RWPE2 (cell line): ENCODE results near the gene OBSCN.

ENCODE experiments used
- ATAC-seq: fragments of 200-7000 bp; cut with Tn5 transposase; 3 replicates; pipeline ENCODE4 v1.9.1; 2021; ENCODE audit warnings: low read depth
- DNase-seq: peaks from one replicate; pipeline ENCODE4 v3.0.0-alpha.2; 2020; ENCODE audit warnings: low spot score
- H3K27ac ChIP-seq: fragments of 450-650 bp; 2 replicates; pipeline ENCODE4 v1.5.1; 2017; ENCODE audit warnings: mild to moderate bottlenecking; ENCODE audit not compliant: poor library complexity, severe bottlenecking
- H3K27me3 ChIP-seq: fragments of 250-450 bp; sonication (Bioruptor Pico); 2 replicates; pipeline ENCODE4 v1.5.1; 2021; ENCODE audit warnings: mild to moderate bottlenecking, moderate library complexity; ENCODE audit not compliant: insufficient read depth, poor library complexity, severe bottlenecking
- H3K36me3 ChIP-seq: fragments of 250-450 bp; sonication (Bioruptor Pico); 2 replicates; pipeline ENCODE4 v1.5.1; 2020; ENCODE audit warnings: low read depth, mild to moderate bottlenecking, moderate library complexity
- H3K4me1 ChIP-seq: fragments of 250-450 bp; sonication (Bioruptor Pico); 2 replicates; pipeline ENCODE4 v1.5.1; 2021; ENCODE audit warnings: mild to moderate bottlenecking, moderate library complexity; ENCODE audit not compliant: insufficient read depth, poor library complexity, severe bottlenecking
- H3K4me3 ChIP-seq: fragments of 250-450 bp; sonication (Bioruptor Pico); 2 replicates; pipeline ENCODE4 v1.5.1; 2021; ENCODE audit warnings: mild to moderate bottlenecking, moderate library complexity; ENCODE audit not compliant: severe bottlenecking
- H3K9me3 ChIP-seq: fragments of 250-450 bp; sonication (Bioruptor Pico); 2 replicates; pipeline ENCODE4 v1.5.1; 2021; ENCODE audit warnings: mild to moderate bottlenecking, moderate library complexity; ENCODE audit not compliant: severe bottlenecking
- TF ChIP-seq, protein P1 (sequence below): fragments of 450-650 bp; IDR thresholded peaks from one replicate; pipeline ENCODE4 v1.5.1; 2017; ENCODE audit warnings: mild to moderate bottlenecking, moderate library complexity; ENCODE audit not compliant: poor library complexity, severe bottlenecking

Gene OBSCN

DNA sequence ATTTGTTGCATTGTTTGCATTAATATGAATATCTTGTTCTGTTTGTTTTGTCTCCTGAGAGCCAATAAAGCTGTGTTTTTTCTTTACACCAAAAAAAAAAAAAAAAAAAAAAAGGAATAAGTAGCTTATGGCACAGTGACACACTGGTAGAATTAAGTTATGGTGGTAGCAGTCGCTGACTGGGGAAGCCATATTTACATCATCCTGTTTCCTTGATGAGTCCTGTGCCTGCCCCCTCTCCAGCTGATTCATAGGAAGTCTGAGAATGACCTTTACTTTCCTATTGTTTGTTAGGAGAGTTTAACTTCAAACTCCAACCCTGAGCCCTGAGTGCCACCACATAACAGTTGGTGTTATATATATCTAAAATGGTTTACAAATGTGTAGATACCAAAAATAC, 62.2 kb downstream of the OBSCN start:
- Histone ChIP-seq H3K36me3 (no peaks in the 10 kb centered on the region), H3K9me3 (no peaks in the 10 kb centered on the region), H3K4me1 (no peaks in the 10 kb centered on the region), H3K4me3 (no peak overlapping the region), H3K27me3 (no peaks in the 10 kb centered on the region), H3K27ac (no peak overlapping the region)
- DNase-seq (no peak), ATAC-seq (no peak)
- TF ChIP-seq, protein P1, sequence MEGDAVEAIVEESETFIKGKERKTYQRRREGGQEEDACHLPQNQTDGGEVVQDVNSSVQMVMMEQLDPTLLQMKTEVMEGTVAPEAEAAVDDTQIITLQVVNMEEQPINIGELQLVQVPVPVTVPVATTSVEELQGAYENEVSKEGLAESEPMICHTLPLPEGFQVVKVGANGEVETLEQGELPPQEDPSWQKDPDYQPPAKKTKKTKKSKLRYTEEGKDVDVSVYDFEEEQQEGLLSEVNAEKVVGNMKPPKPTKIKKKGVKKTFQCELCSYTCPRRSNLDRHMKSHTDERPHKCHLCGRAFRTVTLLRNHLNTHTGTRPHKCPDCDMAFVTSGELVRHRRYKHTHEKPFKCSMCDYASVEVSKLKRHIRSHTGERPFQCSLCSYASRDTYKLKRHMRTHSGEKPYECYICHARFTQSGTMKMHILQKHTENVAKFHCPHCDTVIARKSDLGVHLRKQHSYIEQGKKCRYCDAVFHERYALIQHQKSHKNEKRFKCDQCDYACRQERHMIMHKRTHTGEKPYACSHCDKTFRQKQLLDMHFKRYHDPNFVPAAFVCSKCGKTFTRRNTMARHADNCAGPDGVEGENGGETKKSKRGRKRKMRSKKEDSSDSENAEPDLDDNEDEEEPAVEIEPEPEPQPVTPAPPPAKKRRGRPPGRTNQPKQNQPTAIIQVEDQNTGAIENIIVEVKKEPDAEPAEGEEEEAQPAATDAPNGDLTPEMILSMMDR, result no peak

DNA sequence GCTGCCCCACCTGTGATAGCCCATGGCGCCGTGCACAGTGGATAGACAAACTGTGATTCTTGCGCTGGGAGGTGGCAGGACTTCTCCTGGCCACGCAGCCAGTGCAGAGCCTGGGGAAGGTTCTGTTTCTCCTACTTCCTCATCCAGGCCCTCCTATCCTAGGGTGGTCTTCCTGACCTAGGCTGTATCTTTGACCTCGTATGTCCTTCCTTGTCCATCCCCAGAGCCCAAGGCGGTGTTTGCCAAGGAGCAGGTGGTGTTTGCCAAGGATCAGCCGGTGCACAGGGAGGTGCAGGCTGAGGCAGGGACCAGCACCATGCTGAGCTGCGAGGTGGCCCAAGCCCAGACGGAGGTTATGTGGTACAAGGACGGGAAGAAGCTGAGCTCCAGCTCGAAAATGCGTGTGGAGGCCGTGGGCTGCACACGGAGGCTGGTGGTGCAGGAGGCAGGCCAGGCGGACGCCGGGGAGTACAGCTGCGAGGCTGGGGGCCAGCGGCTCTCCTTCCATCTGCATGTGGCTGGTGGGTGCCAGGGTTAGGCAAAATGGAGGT, 63.9 kb downstream of the OBSCN start:
- Histone ChIP-seq H3K27ac (no peak overlapping the region), H3K27me3 (no peaks in the 10 kb centered on the region), H3K9me3 (no peaks in the 10 kb centered on the region), H3K4me1 (no peaks in the 10 kb centered on the region), H3K36me3 (no peaks in the 10 kb centered on the region), H3K4me3 (no peak overlapping the region)
- ATAC-seq (no peak), DNase-seq (no peak)
- TF ChIP-seq, protein P1, result no peak

DNA sequence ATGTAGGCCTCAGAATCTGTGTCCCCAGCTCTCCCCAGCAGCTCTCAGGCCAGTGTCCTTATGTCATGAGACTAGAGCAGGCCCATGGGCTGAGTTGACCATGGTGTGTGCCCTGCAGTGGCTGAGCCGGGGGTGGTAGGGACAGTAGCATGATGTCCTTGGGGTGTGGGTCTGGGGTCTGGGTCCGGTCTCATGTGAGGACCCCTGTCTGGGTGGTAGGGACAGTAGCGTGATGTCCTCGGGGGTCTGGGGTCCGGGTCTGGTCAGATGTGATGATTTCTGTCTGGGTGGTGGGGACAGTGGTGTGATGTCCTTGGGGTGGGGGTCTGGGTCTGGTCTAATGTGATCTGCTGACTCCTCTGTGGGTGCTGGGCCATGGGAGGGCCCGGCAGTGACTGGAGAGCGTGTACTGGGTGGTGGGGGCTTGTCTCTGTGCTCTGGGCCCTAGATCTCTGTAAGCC, 64.5 kb downstream of the OBSCN start:
- TF ChIP-seq, protein P1, result no peak
- no peaks in the 10 kb centered on the region for H3K27me3 ChIP-seq
- no peak overlapping the region for H3K4me3 ChIP-seq
- no peaks in the 10 kb centered on the region for H3K36me3 ChIP-seq
- H3K9me3 ChIP-seq, result no peaks in the 10 kb centered on the region
- no peaks in the 10 kb centered on the region for H3K4me1 ChIP-seq
- no peak for ATAC-seq
- no peak overlapping the region for H3K27ac ChIP-seq
- no peak for DNase-seq

DNA sequence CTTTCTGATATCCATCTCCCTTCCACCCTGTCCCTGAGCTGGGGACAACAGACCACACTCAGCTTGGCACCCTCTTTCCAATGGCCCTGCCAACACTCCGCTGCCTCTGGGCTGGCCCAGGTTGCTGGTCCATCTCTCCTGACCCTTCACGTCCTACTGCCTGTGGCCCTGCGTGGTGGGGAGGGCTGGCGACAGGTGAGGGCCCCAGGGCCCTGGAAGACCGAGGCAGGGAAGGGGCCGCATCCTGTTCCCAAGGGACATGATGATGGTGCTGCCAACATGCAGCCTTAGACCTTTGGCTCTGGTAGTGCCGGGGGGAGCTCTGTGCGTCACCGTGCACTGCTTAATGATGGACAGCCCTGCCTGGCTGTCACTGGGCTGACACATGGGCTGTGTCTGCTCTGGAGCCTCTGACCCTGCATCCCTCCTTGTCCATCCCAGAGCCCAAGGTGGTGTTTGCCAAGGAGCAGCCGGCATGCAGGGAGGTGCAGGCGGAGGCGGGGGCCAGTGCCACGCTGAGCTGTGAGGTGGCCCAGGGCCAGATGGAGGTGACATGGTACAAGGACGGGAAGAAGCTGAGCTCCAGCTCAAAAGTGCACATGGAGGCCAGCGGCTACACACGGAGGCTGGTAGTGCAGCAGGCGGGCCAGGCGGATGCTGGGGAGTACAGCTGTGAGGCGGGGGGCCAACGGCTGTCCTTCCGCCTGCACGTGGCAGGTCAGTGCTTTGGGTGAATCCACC, 65.2 kb downstream of the OBSCN start:
- no peaks in the 10 kb centered on the region for H3K27me3 ChIP-seq
- no peaks in the 10 kb centered on the region for H3K36me3 ChIP-seq
- no peak for ATAC-seq
- H3K4me1 ChIP-seq, result no peaks in the 10 kb centered on the region
- H3K9me3 ChIP-seq, result no peaks in the 10 kb centered on the region
- no peak overlapping the region for H3K4me3 ChIP-seq
- DNase-seq, result no peak
- no peak overlapping the region for H3K27ac ChIP-seq
- TF ChIP-seq, protein P1, result no peak

DNA sequence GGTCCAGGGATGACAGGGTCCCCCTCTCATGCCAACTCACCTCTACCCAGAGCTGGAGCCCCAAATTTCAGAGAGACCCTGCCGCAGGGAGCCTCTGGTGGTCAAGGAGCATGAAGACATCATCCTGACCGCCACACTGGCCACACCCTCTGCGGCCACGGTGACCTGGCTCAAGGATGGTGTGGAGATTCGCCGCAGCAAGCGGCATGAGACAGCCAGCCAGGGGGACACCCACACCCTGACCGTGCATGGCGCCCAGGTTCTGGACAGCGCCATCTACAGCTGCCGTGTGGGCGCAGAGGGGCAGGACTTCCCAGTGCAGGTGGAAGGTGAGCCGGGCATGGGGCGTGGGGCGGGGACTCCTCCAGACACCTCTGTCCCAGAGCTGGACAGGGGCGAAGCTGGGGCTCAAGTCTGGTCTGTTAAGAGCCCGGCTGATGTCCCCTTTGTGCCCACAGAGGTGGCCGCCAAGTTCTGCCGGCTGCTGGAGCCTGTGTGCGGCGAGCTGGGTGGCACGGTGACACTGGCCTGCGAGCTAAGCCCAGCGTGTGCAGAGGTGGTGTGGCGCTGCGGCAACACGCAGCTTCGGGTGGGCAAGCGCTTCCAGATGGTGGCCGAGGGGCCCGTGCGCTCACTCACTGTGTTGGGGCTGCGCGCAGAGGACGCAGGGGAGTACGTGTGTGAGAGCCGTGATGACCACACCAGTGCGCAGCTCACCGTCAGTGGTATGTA, 66.0 kb downstream of the OBSCN start:
- TF ChIP-seq, protein P1, result no peak
- Histone ChIP-seq H3K27ac (no peak overlapping the region), H3K9me3 (no peaks in the 10 kb centered on the region), H3K27me3 (no peaks in the 10 kb centered on the region), H3K36me3 (no peaks in the 10 kb centered on the region), H3K4me3 (no peak overlapping the region), H3K4me1 (no peaks in the 10 kb centered on the region)
- ATAC-seq (no peak), DNase-seq (no peak)
